Central memory CD8-positive, alpha-beta T cell (primary cell): ENCODE measurements around the gene TMEM258.

Experiments used
- ATAC-seq: fragments of 150-1000 bp; cut with Tn5 transposase; replicated peaks from 2 replicates; pipeline ENCODE4 v1.10.0; 2022; ENCODE audit warnings: mild to moderate bottlenecking, moderate FRiP score, moderate number of reproducible peaks; ENCODE audit not compliant: poor library complexity, severe bottlenecking; ENCODE audit errors: extremely low read depth
- DNase-seq, 2 donors: peaks; one replicate each; pipeline ENCODE4 v3.0.0; 2021; ENCODE audit warnings: low spot score in 2 of 2
- H3K27ac Mint-ChIP-seq: one replicate; pipeline ENCODE4 v1.8.0; 2022; ENCODE audit warnings: low read depth, mild to moderate bottlenecking, moderate library complexity, mixed read lengths
- H3K27me3 Mint-ChIP-seq: one replicate; pipeline ENCODE4 v1.8.0; 2022; ENCODE audit warnings: mixed read lengths
- H3K36me3 Mint-ChIP-seq: one replicate; pipeline ENCODE4 v1.8.0; 2022; ENCODE audit warnings: mild to moderate bottlenecking, moderate library complexity, mixed read lengths; ENCODE audit not compliant: insufficient read depth
- H3K4me1 Mint-ChIP-seq: one replicate; pipeline ENCODE4 v1.8.0; 2022; ENCODE audit warnings: mixed read lengths
- H3K4me3 Mint-ChIP-seq: one replicate; pipeline ENCODE4 v1.8.0; 2022; ENCODE audit warnings: mild to moderate bottlenecking, moderate library complexity, mixed read lengths
- H3K9me3 Mint-ChIP-seq: one replicate; pipeline ENCODE4 v1.8.0; 2022; ENCODE audit warnings: mixed read lengths

The TMEM258 gene

GRCh38 chr11:61753672-61754071 is 38.7 kb downstream of the TMEM258 start:
- ATAC-seq, result no peak
- peaks cover 22% of the 10 kb centered on the region for H3K4me1 Mint-ChIP-seq
- no peak for DNase-seq
- no peaks in the 10 kb centered on the region for H3K9me3 Mint-ChIP-seq
- peak overlapping the region; percentile 49 for H3K27ac Mint-ChIP-seq
- H3K36me3 Mint-ChIP-seq, result no peaks in the 10 kb centered on the region
- peaks cover 49% of the 10 kb centered on the region for H3K27me3 Mint-ChIP-seq
- peak overlapping the region; percentile 77 for H3K4me3 Mint-ChIP-seq

DNA sequence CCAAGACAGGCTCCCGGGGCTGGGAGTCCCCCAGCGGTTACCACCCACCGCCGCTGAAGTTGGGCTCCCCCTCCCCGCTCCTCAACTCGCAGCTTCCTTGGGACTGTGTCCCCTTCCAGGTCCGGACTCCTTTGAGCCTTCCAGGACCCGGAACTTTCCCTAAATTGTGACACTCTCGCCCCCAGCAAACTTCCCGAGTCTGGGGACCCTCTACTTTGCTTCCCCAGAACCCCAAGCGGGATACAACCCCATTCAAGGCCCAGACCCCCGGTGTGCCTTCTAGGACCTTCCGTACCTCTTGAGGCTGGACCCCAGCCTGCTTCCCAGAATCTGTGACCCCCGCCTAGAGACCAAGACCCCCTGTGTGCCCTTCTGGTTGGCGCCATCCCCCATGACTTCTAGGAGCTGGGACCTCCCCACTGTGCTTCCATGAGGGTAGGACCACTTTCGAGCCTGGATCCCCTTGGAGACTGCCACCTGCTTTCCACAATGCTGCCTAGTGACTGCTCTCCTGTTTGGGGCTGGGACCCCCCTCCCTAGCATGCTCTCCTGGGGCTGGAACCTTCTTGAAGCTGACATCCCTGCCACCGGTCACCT is 39.4 kb downstream of the TMEM258 start:
- peak overlapping the region; percentile 77 for H3K4me3 Mint-ChIP-seq
- no peaks in the 10 kb centered on the region for H3K9me3 Mint-ChIP-seq
- peak overlapping the region; percentile 49 for H3K27ac Mint-ChIP-seq
- ATAC-seq, result no peak
- H3K27me3 Mint-ChIP-seq, result peaks cover 51% of the 10 kb centered on the region
- peaks cover 22% of the 10 kb centered on the region for H3K4me1 Mint-ChIP-seq
- H3K36me3 Mint-ChIP-seq, result no peaks in the 10 kb centered on the region
- no peak for DNase-seq

DNA sequence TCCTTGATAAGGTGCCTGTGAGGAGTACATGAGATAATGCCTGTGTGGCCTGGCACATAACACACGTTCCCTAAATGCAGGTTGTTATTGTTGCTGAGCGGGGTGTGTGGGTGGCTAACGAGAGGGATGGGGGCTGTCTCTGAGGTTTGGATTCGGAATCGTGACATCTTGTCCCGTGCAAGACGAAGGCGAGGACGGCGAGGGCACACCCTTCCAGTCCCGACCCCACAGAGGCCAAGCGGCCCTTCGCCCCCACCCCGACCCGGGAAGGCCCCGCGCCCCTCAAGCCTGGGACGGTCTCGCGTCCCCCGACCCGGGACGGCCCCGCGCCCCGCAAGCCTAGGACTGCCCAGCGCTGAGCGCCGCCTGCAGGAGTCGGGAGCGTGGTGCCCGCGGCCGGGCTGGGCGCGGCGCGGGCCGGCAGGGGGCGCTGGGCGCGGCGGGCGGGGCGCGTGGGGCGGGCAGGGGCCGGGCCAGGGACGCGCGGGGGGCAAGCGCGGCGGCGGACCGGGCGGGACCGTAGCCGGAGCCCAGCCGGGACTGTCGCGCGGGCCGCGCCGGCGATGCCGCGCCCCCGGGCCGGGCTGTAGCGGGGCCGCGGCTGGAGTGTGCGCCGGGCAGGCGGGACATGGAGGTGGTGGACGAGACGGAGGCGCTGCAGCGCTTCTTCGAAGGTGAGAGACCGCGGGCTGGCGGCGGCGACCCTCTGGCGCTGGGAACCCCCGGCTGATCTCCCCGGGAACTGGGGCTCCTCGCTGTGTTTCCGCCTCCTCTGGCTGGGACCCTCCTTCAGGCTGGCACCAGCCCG is 40.1 kb downstream of the TMEM258 start, which contains the start of gene MYRF:
Gene MYRF (plus strand): TSS at position 520 of the 808 bp plus-strand sequence. CDS start 109 bp downstream, at position 629.
- H3K4me1 Mint-ChIP-seq, result peaks cover 22% of the 10 kb centered on the region
- peak; percentile 63 for ATAC-seq

GRCh38 chr11:61751384-61751783 is 41.0 kb downstream of the TMEM258 start:
- Mint-ChIP-seq H3K27me3 (peaks cover 51% of the 10 kb centered on the region), H3K4me1 (peaks cover 18% of the 10 kb centered on the region), H3K36me3 (no peaks in the 10 kb centered on the region), H3K4me3 (peak overlapping the region; percentile 69), H3K9me3 (no peaks in the 10 kb centered on the region), H3K27ac (no peak overlapping the region)
- DNase-seq (no peak), ATAC-seq (no peak)

More for the DNA sequence above, 40.1 kb downstream of the TMEM258 start, which contains the start of gene MYRF:
- no peaks in the 10 kb centered on the region for H3K36me3 Mint-ChIP-seq
- no peaks in the 10 kb centered on the region for H3K9me3 Mint-ChIP-seq
- peak within 1 kb of the TSS; percentile 77 for H3K4me3 Mint-ChIP-seq
- H3K27me3 Mint-ChIP-seq, result peaks cover 51% of the 10 kb centered on the region
- peak within 1 kb of the TSS; percentile 49 for H3K27ac Mint-ChIP-seq
- peak in 1 of 2 donors; percentile 41 for DNase-seq

DNA sequence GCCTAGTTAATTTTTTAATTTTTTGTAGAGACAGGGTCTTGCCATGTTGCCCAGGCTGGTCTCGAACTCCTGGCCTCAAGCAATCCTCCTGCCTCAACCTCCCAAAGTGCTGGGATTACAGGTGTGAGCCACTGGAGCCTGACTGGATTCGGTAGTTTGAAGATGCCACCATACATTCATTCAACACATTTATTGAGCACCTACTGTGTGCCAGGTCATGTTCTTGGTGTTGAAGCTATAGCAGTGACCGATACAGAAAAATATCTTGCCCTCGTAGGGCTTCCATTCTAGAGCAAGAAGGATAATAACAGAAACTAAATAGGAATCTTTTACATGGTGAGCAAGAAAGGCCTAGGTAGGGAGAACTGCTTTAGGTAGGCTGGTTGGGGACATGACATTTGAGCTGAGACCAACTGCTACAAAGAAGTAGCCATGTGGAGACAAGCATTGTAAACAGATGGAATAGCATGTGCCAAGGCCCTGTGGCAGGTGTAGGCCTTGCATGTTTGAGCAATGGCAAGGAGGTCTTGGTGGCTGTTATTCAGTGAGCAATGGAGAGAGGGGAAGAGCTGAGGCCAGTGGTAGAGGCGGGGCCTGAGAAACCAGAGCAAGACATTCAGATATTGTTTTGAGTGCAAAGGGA is 41.6 kb downstream of the TMEM258 start:
- ATAC-seq (no peak), DNase-seq (no peak)
- H3K36me3 Mint-ChIP-seq, result no peaks in the 10 kb centered on the region
- H3K4me3 Mint-ChIP-seq, result peak overlapping the region; percentile 69
- H3K27me3 Mint-ChIP-seq, result peaks cover 51% of the 10 kb centered on the region
- peaks cover 12% of the 10 kb centered on the region for H3K4me1 Mint-ChIP-seq
- H3K9me3 Mint-ChIP-seq, result no peaks in the 10 kb centered on the region
- no peak overlapping the region for H3K27ac Mint-ChIP-seq

- no peak overlapping the region for H3K27ac Mint-ChIP-seq
- no peaks in the 10 kb centered on the region for H3K9me3 Mint-ChIP-seq
- peaks cover 51% of the 10 kb centered on the region for H3K27me3 Mint-ChIP-seq
- no peak for DNase-seq
- H3K4me1 Mint-ChIP-seq, result peaks cover 10% of the 10 kb centered on the region
- H3K36me3 Mint-ChIP-seq, result no peaks in the 10 kb centered on the region
- no peak overlapping the region for H3K4me3 Mint-ChIP-seq
- no peak for ATAC-seq
Observed at GRCh38 chr11:61749591-61750217, 42.7 kb downstream of the TMEM258 start.

- peaks cover 2% of the 10 kb centered on the region for H3K4me1 Mint-ChIP-seq
- H3K9me3 Mint-ChIP-seq, result no peaks in the 10 kb centered on the region
- DNase-seq (no peak), ATAC-seq (no peak)
- no peak overlapping the region for H3K27ac Mint-ChIP-seq
- H3K4me3 Mint-ChIP-seq, result no peak overlapping the region
- H3K36me3 Mint-ChIP-seq, result no peaks in the 10 kb centered on the region
- H3K27me3 Mint-ChIP-seq, result peaks cover 37% of the 10 kb centered on the region
Observed at GRCh38 chr11:61747967-61748285, 44.5 kb downstream of the TMEM258 start.

DNA sequence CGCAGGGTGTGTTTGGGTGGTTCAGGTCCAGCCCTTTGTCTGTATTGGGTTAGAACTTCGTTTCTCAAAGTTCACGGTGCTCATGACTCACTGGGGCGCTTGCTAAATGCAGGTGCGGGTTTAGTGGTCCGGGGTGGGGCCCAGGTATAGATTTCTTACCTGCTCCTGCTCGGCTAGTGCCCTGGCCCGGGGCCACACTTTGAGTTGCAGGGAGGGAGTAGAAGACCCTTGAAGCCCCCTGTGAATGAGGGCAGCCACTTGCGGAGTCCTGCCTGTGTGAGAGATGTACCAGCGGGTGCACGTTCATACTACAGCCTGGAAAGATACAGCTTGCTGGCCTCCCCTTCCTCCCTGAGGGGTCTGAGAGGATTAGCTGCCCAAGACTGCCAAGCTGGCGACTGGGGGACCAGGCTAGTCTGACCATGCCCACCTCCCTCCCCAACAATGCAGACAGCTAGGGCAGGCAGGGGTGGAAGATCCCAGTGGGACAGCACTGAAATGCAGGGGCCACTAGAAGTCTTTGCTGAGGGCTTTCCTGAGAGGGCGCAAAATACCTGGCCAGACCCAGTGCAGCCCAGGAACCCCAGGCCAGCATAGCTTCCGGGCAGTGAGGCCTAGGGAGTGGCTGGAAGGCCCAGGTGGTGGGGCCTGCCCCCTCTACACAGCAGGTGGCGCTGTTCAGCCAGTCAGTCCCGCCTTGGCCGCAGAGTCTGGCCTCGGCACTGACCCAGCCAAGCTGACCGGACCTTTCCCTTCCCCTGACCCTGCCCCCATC is 45.0 kb downstream of the TMEM258 start:
- H3K36me3 Mint-ChIP-seq, result no peaks in the 10 kb centered on the region
- ATAC-seq (no peak), DNase-seq (peak in 1 of 2 donors; percentile 20)
- no peaks in the 10 kb centered on the region for H3K4me1 Mint-ChIP-seq
- H3K27ac Mint-ChIP-seq, result no peak overlapping the region
- peaks cover 34% of the 10 kb centered on the region for H3K27me3 Mint-ChIP-seq
- no peak overlapping the region for H3K4me3 Mint-ChIP-seq
- H3K9me3 Mint-ChIP-seq, result no peaks in the 10 kb centered on the region

DNA sequence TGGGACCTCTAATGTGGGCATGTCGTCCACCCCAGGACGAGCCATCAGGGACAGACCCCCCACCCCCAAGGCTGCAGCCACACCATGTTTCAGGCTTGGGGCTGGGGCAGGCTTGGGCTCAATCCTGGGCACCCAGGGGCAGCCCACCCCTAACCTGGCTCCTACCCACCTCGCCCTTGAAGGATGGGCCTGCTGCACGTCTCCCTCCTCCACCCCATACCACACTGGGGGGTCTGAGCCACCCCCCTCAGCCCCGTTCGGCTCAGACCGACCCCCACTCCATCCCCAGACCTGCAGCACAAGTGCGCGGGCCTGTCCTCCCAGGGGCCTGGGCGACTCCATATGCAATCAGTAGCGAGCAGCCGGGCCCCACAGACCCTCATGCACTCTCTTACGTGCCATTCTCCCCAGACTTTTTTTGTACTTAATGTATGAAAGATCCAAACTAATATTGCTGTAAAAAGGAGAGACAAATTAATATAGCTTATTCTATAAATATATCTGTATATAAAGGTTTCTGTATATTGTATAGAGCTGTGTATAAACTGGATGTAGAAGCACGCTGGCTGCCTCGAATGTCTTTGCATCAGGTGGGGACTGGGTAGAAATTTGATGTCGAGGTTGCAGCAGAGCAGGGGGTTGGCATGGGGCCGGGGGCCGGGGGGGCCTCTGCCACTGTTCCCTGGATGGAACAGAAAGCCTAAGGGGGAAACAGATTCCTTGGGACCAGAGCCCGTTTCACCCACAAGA is 45.8 kb downstream of the TMEM258 start:
- Mint-ChIP-seq H3K4me1 (no peaks in the 10 kb centered on the region), H3K9me3 (no peaks in the 10 kb centered on the region), H3K27me3 (peaks cover 27% of the 10 kb centered on the region), H3K36me3 (no peaks in the 10 kb centered on the region), H3K4me3 (no peak overlapping the region), H3K27ac (no peak overlapping the region)
- DNase-seq (no peak), ATAC-seq (no peak)

GRCh38 chr11:61745781-61746441 is 46.5 kb downstream of the TMEM258 start:
- Mint-ChIP-seq H3K27me3 (peaks cover 20% of the 10 kb centered on the region), H3K4me3 (no peak overlapping the region), H3K9me3 (no peaks in the 10 kb centered on the region), H3K27ac (no peak overlapping the region), H3K36me3 (peaks cover 2% of the 10 kb centered on the region), H3K4me1 (no peaks in the 10 kb centered on the region)
- ATAC-seq, result no peak
- DNase-seq, result no peak

GRCh38 chr11:61744609-61745156 is 47.7 kb downstream of the TMEM258 start:
- no peak overlapping the region for H3K27ac Mint-ChIP-seq
- H3K4me3 Mint-ChIP-seq, result no peak overlapping the region
- H3K4me1 Mint-ChIP-seq, result no peaks in the 10 kb centered on the region
- no peak for DNase-seq
- no peak for ATAC-seq
- peaks cover 12% of the 10 kb centered on the region for H3K27me3 Mint-ChIP-seq
- peaks cover 2% of the 10 kb centered on the region for H3K36me3 Mint-ChIP-seq
- no peaks in the 10 kb centered on the region for H3K9me3 Mint-ChIP-seq
